NB4 (cell line): ENCODE data around the gene MRGPRG.

ENCODE experiments used
- DNase-seq: peaks from one replicate; pipeline ENCODE4 v3.0.0; 2010; ENCODE audit warnings: low read depth
- H3K4me3 ChIP-seq: one replicate; pipeline ENCODE4 v1.5.1; 2011; ENCODE audit warnings: mild to moderate bottlenecking, low read depth, low read length, moderate library complexity
- CTCF ChIP-seq: IDR thresholded peaks from one replicate; pipeline ENCODE4 v1.5.1; 2012; ENCODE audit warnings: low read depth, low read length
- MAX ChIP-seq: IDR thresholded peaks from 2 replicates; pipeline ENCODE4 v1.6.1; 2011; ENCODE audit warnings: low read depth, low read length
- MYC ChIP-seq: IDR thresholded peaks from 2 replicates; pipeline ENCODE4 v1.6.1; 2011; ENCODE audit warnings: low read depth, low read length
- POLR2A ChIP-seq: IDR thresholded peaks from 2 replicates; pipeline ENCODE4 v1.6.1; 2011; ENCODE audit warnings: mild to moderate bottlenecking; ENCODE audit not compliant: insufficient read length; ENCODE audit errors: extremely low read depth

Gene MRGPRG

GRCh38 chr11:3195251-3196160 lies 23.1 kb downstream of the MRGPRG start:
- DNase-seq = peak; percentile 57
- no peak overlapping the region for H3K4me3 ChIP-seq
- TF ChIP-seq MYC (no peak), CTCF (peak; percentile 35)

GRCh38 chr11:3194016-3194816 lies 24.4 kb downstream of the MRGPRG start:
- no peak for DNase-seq
- H3K4me3 ChIP-seq = no peak overlapping the region
- TF ChIP-seq MYC (no peak), MAX (no peak), POLR2A (no peak), CTCF (no peak)

- no peak for DNase-seq
- H3K4me3 ChIP-seq = no peak overlapping the region
- TF ChIP-seq MYC (no peak), POLR2A (no peak), CTCF (no peak), MAX (no peak)
Observed at GRCh38 chr11:3193373-3194015, 25.1 kb downstream of the MRGPRG start.

- no peak overlapping the region for H3K4me3 ChIP-seq
- TF ChIP-seq CTCF (no peak), MYC (no peak), POLR2A (no peak), MAX (no peak)
- no peak for DNase-seq
Observed at GRCh38 chr11:3192511-3193372, 25.9 kb downstream of the MRGPRG start.

GRCh38 chr11:3191586-3192324 lies 26.9 kb downstream of the MRGPRG start:
- TF ChIP-seq CTCF (no peak), MAX (no peak), POLR2A (no peak), MYC (no peak)
- H3K4me3 ChIP-seq = no peak overlapping the region

More at GRCh38 chr11:3191586-3192324, 26.9 kb downstream of the MRGPRG start:
- DNase-seq = no peak
